Kidney (tissue), 14 donors: Measurements from ENCODE around the gene GRAP2. TPM values are rescaled to one million over a fixed set of nuclear protein-coding genes. Genes with fewer than 3 reads are reported as not detected.

ENCODE experiments used
- DNase-seq, 5 donors: peaks; one replicate each; pipeline ENCODE4 v3.0.0-alpha.2; 2013 to 2020
- FAIRE-seq: peaks from 2 replicates; lab custom pipeline; 2012; peaks lifted over from hg19 to GRCh38; lab: Jason Lieb, UNC
- H3K27ac ChIP-seq, 2 donors: one replicate each; pipeline ENCODE4 v1.7.0; 2013; ENCODE audit warnings: low read depth in 2 of 2, low read length in 2 of 2, inconsistent platforms in 1 of 2
- H3K27me3 ChIP-seq: one replicate; pipeline ENCODE4 v1.7.1; 2013; ENCODE audit warnings: low read length, inconsistent platforms; ENCODE audit not compliant: control insufficient read depth, insufficient read depth
- H3K36me3 ChIP-seq, 3 donors: one replicate each; pipeline versions ENCODE4 v1.7.0 to v1.7.1; 2013; ENCODE audit warnings: low read length in 3 of 3, control low read depth in 1 of 3, inconsistent platforms in 1 of 3; ENCODE audit not compliant: insufficient read depth in 3 of 3, control insufficient read depth in 2 of 3
- H3K4me1 ChIP-seq, 3 donors: one replicate each; pipeline versions ENCODE4 v1.7.0 to v1.7.1; 2013; ENCODE audit warnings: low read length in 3 of 3, inconsistent platforms in 1 of 3, low read depth in 1 of 3; ENCODE audit not compliant: control insufficient read depth in 2 of 3, insufficient read depth in 2 of 3
- H3K4me3 ChIP-seq, 3 donors: one replicate each; pipeline versions ENCODE4 v1.7.0 to v1.8.1; 2013; ENCODE audit warnings: low read length in 3 of 3, control low read depth in 1 of 3, inconsistent platforms in 1 of 3
- H3K9ac ChIP-seq, 3 donors: one replicate each; pipeline versions ENCODE4 v1.7.0 to v1.7.1; 2013; ENCODE audit warnings: low read length in 3 of 3, control low read depth in 1 of 3, inconsistent platforms in 1 of 3
- H3K9me3 ChIP-seq, 3 donors: one replicate each; pipeline versions ENCODE4 v1.7.0 to v1.7.1; 2013; ENCODE audit warnings: low read length in 3 of 3, control low read depth in 1 of 3, inconsistent platforms in 1 of 3; ENCODE audit not compliant: control insufficient read depth in 2 of 3, insufficient read depth in 1 of 3
- intact Hi-C: fragments of 100-400 bp; cut with DNase I; formaldehyde crosslinking; loops from one replicate; pipeline ENCODE4 v1.11.1; 2022
- polyA plus RNA-seq: library from polyadenylated mRNA; stranded (reverse); fragments of 350-450 nt; fragmentation: Illumina TruSeq; extraction: RNeasy Lipid Tissue Mini Kit (QIAGEN cat#74804); gene quantifications from one replicate; pipeline ENCODE4 v1.2.3, GENCODE V29; 2014; ENCODE audit warnings: low read depth, low replicate concordance; ENCODE audit not compliant: insufficient read depth
- total RNA-seq: library from RNA; stranded (reverse); fragmentation: NEBNext Ultra II Directional; extraction: Animal tissue kit (Norgen Biotek cat#: 25700); gene quantifications from one replicate; pipeline ENCODE4 v1.2.1, GENCODE V29; 2021
- TF ChIP-seq, protein P1 (sequence below): IDR thresholded peaks from 3 replicates; pipeline ENCODE4 v1.5.1; 2012; ENCODE audit warnings: mild to moderate bottlenecking, moderate library complexity, borderline replicate concordance; ENCODE audit not compliant: insufficient read depth; ENCODE audit errors: extremely low read depth
- donor health status: control.
- donor health status: control.
- donor health status: control.
- donor health status: control.
- donor health status: control.
- donor health status: DM: yes; HTN: yes; CAD: no.
- donor health status: Normal renal cell carcinoma (clear cell type).

Gene GRAP2
- total and polyA plus RNA-seq, 2 donors from 2014 or later, result 0.73 to 9.7 TPM

DNA sequence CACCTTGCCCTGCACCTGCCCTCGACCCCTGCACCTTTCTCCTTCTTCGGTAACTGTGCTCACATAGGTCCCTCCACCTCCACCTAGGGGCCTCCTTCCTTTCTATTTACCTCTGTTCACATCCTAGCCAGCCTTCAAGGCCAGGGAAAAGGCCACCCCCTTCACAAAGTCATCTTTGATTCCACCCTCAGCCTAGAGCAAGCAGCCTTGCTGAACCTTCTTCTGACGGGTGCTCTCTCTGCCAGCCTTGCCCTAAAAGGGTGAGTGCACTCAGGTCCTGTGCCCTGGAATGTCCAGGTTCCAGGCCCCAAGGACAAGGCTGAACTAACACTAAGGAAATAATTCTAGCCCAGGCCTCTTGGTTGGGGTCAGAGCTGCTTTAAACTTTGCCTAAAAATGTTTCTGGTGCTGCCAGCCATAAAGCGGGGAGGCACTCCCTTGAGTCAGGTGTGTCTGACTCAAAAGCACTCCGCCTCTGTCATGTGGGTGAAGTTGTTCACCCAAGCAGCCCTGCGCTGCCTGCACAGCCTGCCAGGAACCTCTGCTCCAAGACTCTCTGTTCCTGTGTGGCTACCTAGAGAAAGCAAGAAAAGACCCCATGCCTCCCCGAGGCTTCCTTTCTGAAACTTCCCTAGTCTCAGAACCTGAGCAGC lies 84.6 kb downstream of the GRAP2 start:
- H3K4me1 ChIP-seq, result peaks cover 0 to 2% (median 0%) of the 10 kb centered on the region in 3 donors
- H3K9me3 ChIP-seq, result no peaks in the 10 kb centered on the region
- H3K4me3 ChIP-seq, result no peak overlapping the region
- intact Hi-C loops, result no loop called here
- no peaks in the 10 kb centered on the region for H3K36me3 ChIP-seq
- no peaks in the 10 kb centered on the region for H3K27me3 ChIP-seq
- TF ChIP-seq, protein P1, sequence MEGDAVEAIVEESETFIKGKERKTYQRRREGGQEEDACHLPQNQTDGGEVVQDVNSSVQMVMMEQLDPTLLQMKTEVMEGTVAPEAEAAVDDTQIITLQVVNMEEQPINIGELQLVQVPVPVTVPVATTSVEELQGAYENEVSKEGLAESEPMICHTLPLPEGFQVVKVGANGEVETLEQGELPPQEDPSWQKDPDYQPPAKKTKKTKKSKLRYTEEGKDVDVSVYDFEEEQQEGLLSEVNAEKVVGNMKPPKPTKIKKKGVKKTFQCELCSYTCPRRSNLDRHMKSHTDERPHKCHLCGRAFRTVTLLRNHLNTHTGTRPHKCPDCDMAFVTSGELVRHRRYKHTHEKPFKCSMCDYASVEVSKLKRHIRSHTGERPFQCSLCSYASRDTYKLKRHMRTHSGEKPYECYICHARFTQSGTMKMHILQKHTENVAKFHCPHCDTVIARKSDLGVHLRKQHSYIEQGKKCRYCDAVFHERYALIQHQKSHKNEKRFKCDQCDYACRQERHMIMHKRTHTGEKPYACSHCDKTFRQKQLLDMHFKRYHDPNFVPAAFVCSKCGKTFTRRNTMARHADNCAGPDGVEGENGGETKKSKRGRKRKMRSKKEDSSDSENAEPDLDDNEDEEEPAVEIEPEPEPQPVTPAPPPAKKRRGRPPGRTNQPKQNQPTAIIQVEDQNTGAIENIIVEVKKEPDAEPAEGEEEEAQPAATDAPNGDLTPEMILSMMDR, result no peak
- no peak for FAIRE-seq
- peak overlapping the region in 1 of 3 donors; percentile 41 for H3K9ac ChIP-seq
- H3K27ac ChIP-seq, result peak overlapping the region; percentile 57 to 59
- DNase-seq, result no peak

DNA sequence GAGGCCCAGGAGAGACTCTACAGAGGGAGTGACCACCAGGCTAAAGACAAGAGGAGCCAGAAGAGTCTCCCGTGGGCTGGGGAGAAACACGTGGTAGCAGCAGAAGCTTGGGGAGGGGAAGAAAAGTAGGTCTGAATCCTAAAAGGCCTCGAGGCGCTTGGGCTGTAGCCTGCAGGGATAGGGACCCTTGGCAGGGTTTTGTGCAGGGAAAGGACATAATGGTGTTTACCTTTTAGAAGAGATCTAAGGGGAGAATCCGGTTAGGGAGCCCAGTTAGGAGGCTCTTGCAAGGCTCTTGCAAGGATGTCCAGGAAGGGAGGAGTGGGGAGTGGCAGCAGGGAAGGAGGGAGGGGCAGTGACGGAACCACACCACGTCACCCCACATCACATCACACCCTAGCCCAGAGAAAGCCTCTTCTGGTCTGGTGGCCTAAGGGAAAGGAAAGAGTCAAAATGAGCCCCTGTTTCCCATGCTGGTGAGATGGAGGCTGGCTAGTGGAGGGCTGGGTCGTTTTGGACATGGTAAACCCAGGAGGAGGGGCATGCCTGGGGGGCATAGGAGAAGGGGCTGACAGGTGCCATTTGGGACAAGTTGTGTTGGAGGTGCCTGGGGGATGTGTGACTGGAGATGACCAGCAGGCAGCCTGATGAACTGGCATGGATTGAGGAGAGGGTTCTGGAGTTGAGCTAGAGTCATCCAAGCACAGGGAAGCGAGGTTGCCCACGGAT lies 87.7 kb downstream of the GRAP2 start:
- intact Hi-C loops, result no loop called here
- no peak overlapping the region for H3K27ac ChIP-seq
- no peak overlapping the region for H3K9ac ChIP-seq
- no peaks in the 10 kb centered on the region for H3K9me3 ChIP-seq
- TF ChIP-seq, protein P1, result no peak
- no peak overlapping the region for H3K4me3 ChIP-seq
- H3K27me3 ChIP-seq, result peaks cover 12% of the 10 kb centered on the region
- DNase-seq (no peak), FAIRE-seq (no peak)
- H3K36me3 ChIP-seq, result no peaks in the 10 kb centered on the region
- H3K4me1 ChIP-seq, result peaks cover 0 to 7% (median 0%) of the 10 kb centered on the region in 3 donors

DNA sequence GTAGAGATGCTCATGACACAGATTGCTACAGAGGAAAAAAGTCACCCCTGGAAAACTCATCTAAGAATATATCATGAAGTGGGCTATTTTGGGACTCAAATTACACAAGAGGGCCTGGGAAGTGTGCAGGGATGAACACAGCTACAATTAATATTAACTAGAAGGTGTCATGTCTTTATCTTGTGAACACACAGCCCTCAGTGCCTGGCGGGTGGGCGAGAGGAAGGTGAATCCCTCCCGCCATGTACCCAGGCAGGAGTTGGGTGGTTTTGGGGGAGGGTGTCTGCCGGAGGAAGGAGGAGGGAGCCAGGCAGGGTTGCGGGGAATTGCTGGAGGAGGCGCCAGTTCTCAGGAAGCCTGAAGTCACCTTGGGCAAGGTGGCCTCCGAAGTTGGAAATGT lies 88.7 kb downstream of the GRAP2 start:
- Histone ChIP-seq H3K27ac (no peak overlapping the region), H3K4me1 (peaks cover 0 to 7% (median 0%) of the 10 kb centered on the region in 3 donors), H3K27me3 (peaks cover 16% of the 10 kb centered on the region), H3K9me3 (no peaks in the 10 kb centered on the region), H3K36me3 (no peaks in the 10 kb centered on the region), H3K9ac (no peak overlapping the region), H3K4me3 (no peak overlapping the region)
- TF ChIP-seq, protein P1, result no peak
- intact Hi-C loops, result no loop called here
- FAIRE-seq (no peak), DNase-seq (peak in 1 of 5 donors; percentile 29)
